ENCODE results near the gene PKNOX2.

Gene PKNOX2

GRCh38 chr11:125479137-125479536, 314.6 kb downstream of the PKNOX2 start:
- H3K4me3 ChIP-seq (replicated peaks; ENCODE audit: low read depth, low read length), result no peak overlapping the region
- DNase-seq (ENCODE audit: extremely low read depth, insufficient read length), result no peak
- no peaks in the 10 kb centered on the region for H3K27me3 ChIP-seq (replicated peaks; ENCODE audit: control insufficient read depth, insufficient read depth, low read length)
- peaks cover 2% of the 10 kb centered on the region; the same call in 1 of the 2 replicates for H3K36me3 ChIP-seq (ENCODE audit: control insufficient read depth, insufficient read depth, low read length)
- no peak for TF ChIP-seq CTCF (IDR thresholded peaks at IDR 0.05; ENCODE audit: insufficient read depth, low read length, poor library complexity, severe bottlenecking)

GRCh38 chr11:125481531-125481930, 317.0 kb downstream of the PKNOX2 start:
- no peak for TF ChIP-seq CTCF (IDR thresholded peaks at IDR 0.05; ENCODE audit: insufficient read depth, low read length, poor library complexity, severe bottlenecking)
- DNase-seq (ENCODE audit: extremely low read depth, insufficient read length), result no peak
- Histone ChIP-seq H3K4me3 (replicated peaks; ENCODE audit: low read depth, low read length) (no peak overlapping the region), H3K36me3 (ENCODE audit: control insufficient read depth, insufficient read depth, low read length) (peaks cover 2% of the 10 kb centered on the region), H3K27me3 (replicated peaks; ENCODE audit: control insufficient read depth, insufficient read depth, low read length) (no peaks in the 10 kb centered on the region)
